Measurements from ENCODE around the gene RNF135.
"Not testable (repeated sequence)": the region's sequence is repeated elsewhere in the genome, so short reads cannot be mapped to it uniquely, and the experiment has no call there.

RNF135 gene

GRCh38 chr17:31019004-31019403, 48.2 kb downstream of the RNF135 start:
- no peak for DNase-seq (ENCODE audit: low read depth in 2 of 2)
- H3K4me3 ChIP-seq (replicated peaks in 1 of 2; ENCODE audit: low read depth in 2 of 2, low read length in 2 of 2) = no peak overlapping the region
- no peak for TF ChIP-seq CTCF (IDR thresholded peaks at IDR 0.05; ENCODE audit: low read depth, low read length)

- not testable (repeated sequence) for DNase-seq (ENCODE audit: low read depth in 2 of 2); H3K4me3 ChIP-seq (replicated peaks in 1 of 2; ENCODE audit: low read depth in 2 of 2, low read length in 2 of 2)
Observed at GRCh38 chr17:31023171-31023570, 52.3 kb downstream of the RNF135 start.

GRCh38 chr17:31031841-31032240, 61.0 kb downstream of the RNF135 start:
- TF ChIP-seq CTCF (IDR thresholded peaks at IDR 0.05; ENCODE audit: low read depth, low read length) = no peak
- DNase-seq (ENCODE audit: low read depth in 2 of 2) = no peak
- H3K4me3 ChIP-seq (replicated peaks in 1 of 2; ENCODE audit: low read depth in 2 of 2, low read length in 2 of 2) = no peak overlapping the region

GRCh38 chr17:31035611-31036010, 64.8 kb downstream of the RNF135 start:
- not testable (repeated sequence) for DNase-seq (ENCODE audit: low read depth in 2 of 2); H3K4me3 ChIP-seq (replicated peaks in 1 of 2; ENCODE audit: low read depth in 2 of 2, low read length in 2 of 2)

GRCh38 chr17:31040837-31041236, 70.0 kb downstream of the RNF135 start:
- not testable (repeated sequence) for H3K4me3 ChIP-seq (replicated peaks in 1 of 2; ENCODE audit: low read depth in 2 of 2, low read length in 2 of 2)

GRCh38 chr17:31042378-31042777, 71.5 kb downstream of the RNF135 start:
- DNase-seq (ENCODE audit: low read depth in 2 of 2); H3K4me3 ChIP-seq (replicated peaks in 1 of 2; ENCODE audit: low read depth in 2 of 2, low read length in 2 of 2): not testable (repeated sequence)

More at GRCh38 chr17:31040837-31041236, 70.0 kb downstream of the RNF135 start:
- not testable (repeated sequence) for DNase-seq (ENCODE audit: low read depth in 2 of 2)

- DNase-seq (ENCODE audit: low read depth in 2 of 2) = not testable (repeated sequence)
Observed at GRCh38 chr17:31046856-31047425, 76.1 kb downstream of the RNF135 start.

GRCh38 chr17:31048142-31048541, 77.3 kb downstream of the RNF135 start:
- no peak for DNase-seq (ENCODE audit: low read depth in 2 of 2)
- no peak overlapping the region for H3K4me3 ChIP-seq (replicated peaks in 1 of 2; ENCODE audit: low read depth in 2 of 2, low read length in 2 of 2)
- no peak for TF ChIP-seq CTCF (IDR thresholded peaks at IDR 0.05; ENCODE audit: low read depth, low read length)

More at GRCh38 chr17:31046856-31047425, 76.1 kb downstream of the RNF135 start:
- not testable (repeated sequence) for H3K4me3 ChIP-seq (replicated peaks in 1 of 2; ENCODE audit: low read depth in 2 of 2, low read length in 2 of 2)

GRCh38 chr17:31048780-31049179, 77.9 kb downstream of the RNF135 start:
- no peak overlapping the region for H3K4me3 ChIP-seq (replicated peaks in 1 of 2; ENCODE audit: low read depth in 2 of 2, low read length in 2 of 2)
- no peak for TF ChIP-seq CTCF (IDR thresholded peaks at IDR 0.05; ENCODE audit: low read depth, low read length)
- DNase-seq (ENCODE audit: low read depth in 2 of 2) = peak in 1 of 2 donors; percentile 32
